ENCODE data around the gene LRRFIP1. TPM values are rescaled to one million over a fixed set of nuclear protein-coding genes. Genes with fewer than 3 reads are reported as not detected.

The LRRFIP1 gene
- total and polyA plus RNA-seq, 2 of the 13 experiments (the other 11 are each of a cell fraction or from before 2014, with no cell fraction given): 15.9 to 40.5 TPM

- TF ChIP-seq LRRFIP1 (CRISPR knock-in tag; conservative IDR thresholded peaks at IDR 0.05) (no peak), NCOA1 (CRISPR knock-in tag; IDR thresholded peaks at IDR 0.05) (no peak), POLR2A (IDR thresholded peaks at IDR 0.05; ENCODE audit: insufficient read depth in 1 of 2, low read depth in 2 of 2, low read length in 2 of 2) (peak in 1 of 2 experiments; percentile 45; a peak in 1 of 4 replicates), CENPX (CRISPR knock-in tag; IDR thresholded peaks at IDR 0.05) (no peak), HMGXB4 (CRISPR knock-in tag; IDR thresholded peaks at IDR 0.05; ENCODE audit: borderline replicate concordance in 1 of 2, low read depth in 1 of 2) (0 out of 4 replicates have a peak, but pooled peaks of 1 of the 2 experiments have one; percentile 13), ZNF205 (CRISPR knock-in tag; IDR thresholded peaks at IDR 0.05) (peak; percentile 54; the same call in 1 of the 2 replicates), RARA (CRISPR knock-in tag; IDR thresholded peaks at IDR 0.05) (peak; percentile 46; the same call in 1 of the 2 replicates), ZMYM4 (CRISPR knock-in tag; IDR thresholded peaks at IDR 0.05) (peak; percentile 58; the same call in 1 of the 2 replicates), ZNF232 (CRISPR knock-in tag; IDR thresholded peaks at IDR 0.05; ENCODE audit: borderline replicate concordance) (peak; percentile 30; the same call in 1 of the 2 replicates), ZBED4 (CRISPR knock-in tag; IDR thresholded peaks at IDR 0.05; ENCODE audit: borderline replicate concordance) (peak; percentile 59; the same call in 1 of the 2 replicates), HDAC2 (CRISPR knock-in tag; IDR thresholded peaks at IDR 0.05) (peak; percentile 66; the same call in 1 of the 2 replicates), TSC22D2 (CRISPR knock-in tag; IDR thresholded peaks at IDR 0.05; ENCODE audit: borderline replicate concordance) (no peak; the same call in 1 of the 2 replicates), LCORL (IDR thresholded peaks at IDR 0.05) (no peak), LCORL (CRISPR knock-in tag; IDR thresholded peaks at IDR 0.05) (peak; percentile 77; the same call in 1 of the 2 replicates), POGZ (CRISPR knock-in tag; IDR thresholded peaks at IDR 0.05) (peak; percentile 51; the same call in 1 of the 2 replicates), POGK (CRISPR knock-in tag; conservative IDR thresholded peaks at IDR 0.05) (no peak), MLX (CRISPR knock-in tag; IDR thresholded peaks at IDR 0.05) (peak; percentile 51; the same call in 1 of the 2 replicates), SOX5 (CRISPR knock-in tag; IDR thresholded peaks at IDR 0.05; ENCODE audit: borderline replicate concordance) (peak; percentile 33; the same call in 1 of the 2 replicates)
These were observed 42.4 kb downstream of the LRRFIP1 start (continued) for GRCh38 chr2:237669628-237670392.

Measured in HepG2 (cell line).